PC-9 (cell line): ENCODE results near the gene ZNF552.

Experiments
- CTCF ChIP-seq: fragments of 200-600 bp; sonication (generic); conservative IDR thresholded peaks from 2 replicates; pipeline ENCODE4 v1.6.1; 2017; ENCODE audit warnings: mixed run types, antibody characterized with exemption, mild to moderate bottlenecking, moderate library complexity
- EZH2 ChIP-seq: fragments of 200-600 bp; sonication (generic); IDR thresholded peaks from 2 replicates; pipeline ENCODE4 v1.8.0; 2017; ENCODE audit warnings: antibody characterized with exemption, low read depth

GRCh38 chr19:57816652-57817051 lies 1.9 kb upstream of the ZNF552 start:
- TF ChIP-seq EZH2 (no peak), CTCF (no peak)
